GM12878 (cell line): ENCODE results near the gene GPR21. TPM values are rescaled to one million over a fixed set of nuclear protein-coding genes. Genes with fewer than 3 reads are reported as not detected.

ENCODE experiments used
- ATAC-seq: fragments of 200-7000 bp; cut with Tn5 transposase; 3 replicates; pipeline ENCODE4 v1.9.1; 2020; ENCODE audit warnings: mild to moderate bottlenecking, moderate library complexity
- BruUV-seq: library from RNA; stranded (reverse); fragments of 400-500 nt; replicated peaks from 2 replicates; lab custom pipeline; 2021; lab: Mats Ljungman, UMichigan
- CTCF ChIA-PET: fragments of 300-600 bp; sonication (Branson Sonifier 250); formaldehyde crosslinking; extraction: SDS; loops from one replicate; lab custom pipeline; 2021; ENCODE audit warnings: inconsistent platforms; lab: Yijun Ruan, JAX
- POLR2A ChIA-PET: fragments of 350-600 bp; formaldehyde crosslinking; extraction: SDS; loops from one replicate; lab custom pipeline; 2021; ENCODE audit warnings: inconsistent platforms; lab: Charles Lee
- RAD21 ChIA-PET: fragments of 300-600 bp; sonication (Branson Sonifier 250); formaldehyde crosslinking; loops from one replicate; lab custom pipeline; 2023; ENCODE audit warnings: antibody characterized with exemption; ENCODE audit not compliant: unreplicated experiment; lab: Charles Lee
- SMC1A ChIA-PET: fragments of 300-600 bp; sonication (Branson Sonifier 250); formaldehyde crosslinking; loops from one replicate; lab custom pipeline; 2023; ENCODE audit not compliant: unreplicated experiment, uncharacterized antibody; lab: Charles Lee
- DNase-seq: peaks from one replicate; pipeline ENCODE4 v3.0.0-alpha.2; 2011; ENCODE audit warnings: low read depth, low spot score
- FAIRE-seq: peaks from 3 replicates; lab custom pipeline; 2011; peaks lifted over from hg19 to GRCh38; lab: Jason Lieb, UNC
- H2AFZ ChIP-seq: 2 replicates; pipeline ENCODE4 v1.6.0; 2011; ENCODE audit warnings: low read depth, low read length, control low read depth; ENCODE audit not compliant: control insufficient read depth
- H3K27ac ChIP-seq: 2 replicates; pipeline ENCODE4 v1.5.1; 2011; ENCODE audit warnings: control low read depth; ENCODE audit not compliant: control insufficient read depth, insufficient read depth
- H3K27me3 ChIP-seq, 2 experiments: replicated peaks in 1 of 2; 2 replicates each; pipeline versions ENCODE4 v1.6.0 to v1.6.1; 2011; ENCODE audit warnings: low read length in 1 of 2; ENCODE audit not compliant: control insufficient read depth in 2 of 2, insufficient read depth in 2 of 2
- H3K36me3 ChIP-seq, 2 experiments: 2 replicates each; pipeline ENCODE4 v1.5.1; 2011; ENCODE audit warnings: low read length in 1 of 2; ENCODE audit not compliant: control insufficient read depth in 2 of 2, insufficient read depth in 2 of 2
- H3K4me1 ChIP-seq: 2 replicates; pipeline ENCODE4 v1.6.1; 2011; ENCODE audit warnings: mild to moderate bottlenecking, low read length, moderate library complexity, mixed read lengths; ENCODE audit not compliant: control insufficient read depth, insufficient read depth
- H3K4me2 ChIP-seq: 2 replicates; pipeline ENCODE4 v1.6.0; 2011; ENCODE audit warnings: control low read depth; ENCODE audit not compliant: control insufficient read depth, insufficient read depth
- H3K4me3 ChIP-seq: fragments of 200-600 bp; sonication (generic); 2 replicates; pipeline ENCODE4 v1.5.1; 2016
- H3K79me2 ChIP-seq: 2 replicates; pipeline ENCODE4 v1.6.0; 2011; ENCODE audit warnings: low read length; ENCODE audit not compliant: control insufficient read depth, insufficient read depth
- H3K9ac ChIP-seq: 2 replicates; pipeline ENCODE4 v1.8.0; 2011; ENCODE audit warnings: low read length, control low read depth, mixed read lengths; ENCODE audit not compliant: control insufficient read depth, insufficient read depth
- H3K9me3 ChIP-seq: replicated peaks from 3 replicates; pipeline ENCODE4 v1.5.1; 2011; ENCODE audit warnings: mild to moderate bottlenecking, low read length; ENCODE audit not compliant: control insufficient read depth, insufficient read depth
- H4K20me1 ChIP-seq: 2 replicates; pipeline ENCODE4 v1.6.0; 2011; ENCODE audit not compliant: control insufficient read depth, insufficient read depth
- CHD1 ChIP-seq: IDR thresholded peaks from 2 replicates; pipeline ENCODE4 v1.6.1; 2012; ENCODE audit warnings: low read depth, low read length, improper control_type of control experiment
- FOXK2 ChIP-seq: fragments of 450-650 bp; IDR thresholded peaks from 2 replicates; pipeline ENCODE4 v1.6.1; 2017; ENCODE audit warnings: mild to moderate bottlenecking, moderate library complexity
- JUND ChIP-seq: IDR thresholded peaks from 2 replicates; pipeline ENCODE4 v1.6.1; 2012; ENCODE audit warnings: low read depth, mild to moderate bottlenecking, low read length, improper control_type of control experiment, moderate library complexity
- KAT2A ChIP-seq: conservative IDR thresholded peaks from 2 replicates; pipeline ENCODE4 v1.6.1; 2011; ENCODE audit warnings: low read depth, low read length; ENCODE audit not compliant: control insufficient read depth
- KLF5 ChIP-seq: fragments of 450-650 bp; IDR thresholded peaks from 2 replicates; pipeline ENCODE4 v1.6.1; 2014; ENCODE audit warnings: mild to moderate bottlenecking; ENCODE audit not compliant: partially characterized antibody
- MYB ChIP-seq: fragments of 150-350 bp; IDR thresholded peaks from 2 replicates; pipeline ENCODE4 v1.6.1; 2014; ENCODE audit warnings: mild to moderate bottlenecking, low read depth, low read length, borderline replicate concordance
- NFXL1 ChIP-seq: fragments of 450-650 bp; IDR thresholded peaks from 2 replicates; pipeline ENCODE4 v1.6.1; 2017; ENCODE audit warnings: antibody characterized with exemption, mild to moderate bottlenecking, borderline replicate concordance
- NFYA ChIP-seq: IDR thresholded peaks from 2 replicates; pipeline ENCODE4 v1.6.1; 2011; ENCODE audit warnings: low read depth, mild to moderate bottlenecking, low read length, improper control_type of control experiment, borderline replicate concordance
- NR2C2 ChIP-seq: IDR thresholded peaks from 2 replicates; pipeline ENCODE4 v1.6.1; 2011; ENCODE audit warnings: borderline replicate concordance, low read depth; ENCODE audit not compliant: control insufficient read depth, insufficient read length
- NR2F1 ChIP-seq: fragments of 450-650 bp; conservative IDR thresholded peaks from 2 replicates; pipeline ENCODE4 v1.6.1; 2017; ENCODE audit warnings: mild to moderate bottlenecking
- RAD21 ChIP-seq: IDR thresholded peaks from 2 replicates; pipeline ENCODE4 v1.6.1; 2011; ENCODE audit warnings: mild to moderate bottlenecking, low read depth, low read length, moderate library complexity; ENCODE audit not compliant: insufficient read depth
- RCOR1 ChIP-seq: conservative IDR thresholded peaks from 2 replicates; pipeline ENCODE4 v1.6.1; 2012; ENCODE audit warnings: low read depth, low read length, improper control_type of control experiment
- RFX5 ChIP-seq: IDR thresholded peaks from 2 replicates; pipeline ENCODE4 v1.6.1; 2011; ENCODE audit warnings: low read depth, low read length, improper control_type of control experiment
- SIX5 ChIP-seq: IDR thresholded peaks from 2 replicates; pipeline ENCODE4 v1.6.1; 2011; ENCODE audit warnings: mild to moderate bottlenecking, low read depth, low read length, moderate library complexity; ENCODE audit not compliant: severe bottlenecking
- in situ Hi-C: fragments of 300-500 bp; cut with MboI; formaldehyde crosslinking; loops from 9 replicates; pipeline ENCODE4 v1.14.3; 2018; ENCODE audit warnings: mixed read lengths
- intact Hi-C: fragments of 100-400 bp; cut with micrococcal nuclease; formaldehyde crosslinking; loops from one replicate; pipeline ENCODE4 v1.14.2; 2022; ENCODE audit not compliant: unreplicated experiment
- polyA plus RNA-seq, 11 experiments: library from polyadenylated mRNA; depleted of rRNA in 4 of 11; unstranded in 6 of 11; stranded (reverse) in 5 of 11; fragments of >200 nt; fragmentation: Nextera tagmentation in 4 of 11; fragmentation: Illumina TruSeq in 1 of 11; extraction: Ambion mirVana in 4 of 11; extraction: Trizol in 1 of 11; gene quantifications; 1 replicate in 1 of 11; 2 replicates in 10 of 11; pipeline versions ENCODE4 v1.2.1 to v1.2.3, GENCODE V29; 2011 to 2016; ENCODE audit warnings: inconsistent platforms in 2 of 11, missing spikeins in 2 of 11, low read depth in 1 of 11
- total RNA-seq, 4 experiments: library from RNA; depleted of rRNA in 3 of 4; stranded (reverse); fragments of >200 nt in 3 of 4; fragmentation: Illumina TruSeq in 1 of 4; extraction: Trizol in 1 of 4; gene quantifications; 2 replicates each; pipeline versions ENCODE4 v1.2.1 to v1.2.3, GENCODE V29; 2013 to 2021

Gene GPR21
- total and polyA plus RNA-seq, 10 of the 15 experiments (the other 5 are each of a cell fraction or from before 2014, with no cell fraction given), result 0.09 to 1.9 (median 0.57) TPM; not detected in 4

GRCh38 chr9:123053046-123053445 lies 19.6 kb downstream of the GPR21 start:
- SMC1A ChIA-PET, result interaction anchor here (0.7 to 1.6 kb wide), 4 partner anchors 22 to 297 kb away, joined by 3 read pairs; no protein-coding TSS in a partner anchor
- intact Hi-C loops, result no loop called here
- BruUV-seq, result no TSS peak
- CTCF ChIA-PET, result interaction anchor here (0.6 to 1.4 kb wide), 5 partner anchors 12 to 155 kb away, joined by 3 to 6 read pairs (median 3); no protein-coding TSS in a partner anchor
- no peak for FAIRE-seq
- Histone ChIP-seq H3K9ac (no peak overlapping the region), H3K27ac (no peak overlapping the region), H3K27me3 (no peaks in the 10 kb centered on the region), H3K4me2 (no peak overlapping the region), H3K36me3 (no peaks in the 10 kb centered on the region; a peak in 1 of 4 replicates), H2AFZ (no peak overlapping the region), H3K9me3 (no peaks in the 10 kb centered on the region), H3K79me2 (no peaks in the 10 kb centered on the region), H4K20me1 (no peaks in the 10 kb centered on the region), H3K4me1 (no peaks in the 10 kb centered on the region), H3K4me3 (no peak overlapping the region)
- DNase-seq, result no peak
- POLR2A ChIA-PET, result interaction anchor here (0.5 to 0.6 kb wide), 2 partner anchors 103 to 306 kb away, joined by 3 read pairs; no protein-coding TSS in a partner anchor
- no peak for TF ChIP-seq RAD21
- no peak for TF ChIP-seq NFXL1
- TF ChIP-seq KAT2A, result no peak
- no peak for TF ChIP-seq NR2C2
- TF ChIP-seq CHD1, result no peak
- no peak for TF ChIP-seq JUND
- no peak for TF ChIP-seq FOXK2
- TF ChIP-seq RFX5, result no peak
- TF ChIP-seq NFYA, result no peak
- no peak for TF ChIP-seq KLF5
- no peak for TF ChIP-seq SIX5
- no peak for TF ChIP-seq MYB
- no peak for TF ChIP-seq RCOR1
- no peak for TF ChIP-seq NR2F1
- in situ Hi-C loops, result no loop called here
- ATAC-seq, result no peak
- RAD21 ChIA-PET, result interaction anchor here (0.5 kb wide), 1 partner anchor 10 kb away, joined by 4 read pairs; no protein-coding TSS in a partner anchor
